Erythroblast (primary cell): ENCODE data around the gene MOB4.

Experiments
- GATA1 ChIP-seq: IDR thresholded peaks from 2 replicates; pipeline ENCODE4 v1.6.1; 2011; ENCODE audit warnings: low read depth, mild to moderate bottlenecking, control low read depth, low read length, moderate library complexity
- POLR2A ChIP-seq: IDR thresholded peaks from 2 replicates; pipeline ENCODE4 v1.6.1; 2011; ENCODE audit warnings: mild to moderate bottlenecking, low read length

GRCh38 chr2:197543206-197543605 lies 27.3 kb downstream of the MOB4 start:
- TF ChIP-seq POLR2A (no peak), GATA1 (no peak)
